Measurements from ENCODE around the gene BMPR2.

BMPR2 gene

GRCh38 chr2:202608142-202608852 lies 232.2 kb downstream of the BMPR2 start:
- no peak for DNase-seq

- DNase-seq = no peak
These were observed 233.4 kb downstream of the BMPR2 start for GRCh38 chr2:202609381-202610145.

GRCh38 chr2:202610380-202610779 lies 234.3 kb downstream of the BMPR2 start:
- no peak for DNase-seq

- no peak for DNase-seq
These were observed 236.0 kb downstream of the BMPR2 start for GRCh38 chr2:202612145-202612544.

- DNase-seq = no peak
These were observed 237.4 kb downstream of the BMPR2 start for GRCh38 chr2:202613479-202613878.

All from NCI-H1105 treated with DMSO at 0.1 percent for 48 hours (cell line).